ENCODE results near the gene XPA. TPM values are rescaled to one million over a fixed set of nuclear protein-coding genes. Genes with fewer than 3 reads are reported as not detected.

XPA gene
- total and polyA plus RNA-seq, 10 of the 15 experiments (the other 5 are each of a cell fraction or from before 2014, with no cell fraction given): 6.2 to 19.9 (median 12.3) TPM

- FAIRE-seq (no peak), DNase-seq (ENCODE audit: low read depth, low spot score) (no peak), ATAC-seq (no peak)
- ChIA-PET RAD21 (ENCODE audit: unreplicated experiment) (no interaction called here), CTCF (no interaction called here), SMC1A (ENCODE audit: uncharacterized antibody, unreplicated experiment) (no interaction called here), POLR2A (no interaction called here)
- no peaks in the 10 kb centered on the region; the same call in 1 of the 3 replicates for H3K9me3 ChIP-seq (replicated peaks; ENCODE audit: control insufficient read depth, insufficient read depth, low read length)
- in situ Hi-C loops (cut with MboI): no loop called here
- H3K36me3 ChIP-seq (ENCODE audit: control insufficient read depth in 2 of 2, insufficient read depth in 2 of 2, low read length in 1 of 2): no peaks in the 10 kb centered on the region; a peak in 1 of 4 replicates
- no TSS peak for BruUV-seq (replicated peaks)
- peaks cover 0 to 3% of the 10 kb centered on the region in 2 experiments; a peak in 2 of 4 replicates for H3K27me3 ChIP-seq (replicated peaks in 1 of 2; ENCODE audit: control insufficient read depth in 2 of 2, insufficient read depth in 2 of 2, low read length in 1 of 2)
- no peaks in the 10 kb centered on the region for H3K79me2 ChIP-seq (ENCODE audit: control insufficient read depth, insufficient read depth, low read length)
- H3K4me1 ChIP-seq (ENCODE audit: control insufficient read depth, insufficient read depth, low read length): no peaks in the 10 kb centered on the region
- H2AFZ ChIP-seq (ENCODE audit: control insufficient read depth, low read depth, low read length): no peak overlapping the region
- H3K4me3 ChIP-seq: no peak overlapping the region
- H4K20me1 ChIP-seq (ENCODE audit: control insufficient read depth, insufficient read depth): no peaks in the 10 kb centered on the region
- H3K9ac ChIP-seq (ENCODE audit: control insufficient read depth, insufficient read depth, low read length): no peak overlapping the region
- no peak overlapping the region for H3K4me2 ChIP-seq (ENCODE audit: control insufficient read depth, insufficient read depth)
- WGBS (ENCODE audit: insufficient coverage, insufficient replicate concordance, low lambda C conversion rate, missing lambda C conversion rate): 75% methylated on average over 6 of the region's 6 CpGs
- intact Hi-C loops (cut with micrococcal nuclease; ENCODE audit: unreplicated experiment): no loop called here
- no peak overlapping the region for H3K27ac ChIP-seq (ENCODE audit: control insufficient read depth, insufficient read depth)
- TF ChIP-seq MXI1 (IDR thresholded peaks at IDR 0.05; ENCODE audit: low read depth, low read length) (no peak), POU2F2 (IDR thresholded peaks at IDR 0.05; ENCODE audit: borderline replicate concordance, low read depth, low read length) (no peak), CHD4 (IDR thresholded peaks at IDR 0.05) (no peak), REST (IDR thresholded peaks at IDR 0.05; ENCODE audit: low read depth, low read length) (no peak), BCL3 (IDR thresholded peaks at IDR 0.05; ENCODE audit: borderline replicate concordance, insufficient read depth, low read depth, low read length, poor library complexity, severe bottlenecking) (no peak), SP1 (IDR thresholded peaks at IDR 0.05; ENCODE audit: low read depth, low read length) (no peak), CTCF (IDR thresholded peaks at IDR 0.05 in 2 of 3, conservative IDR thresholded peaks at IDR 0.05 in 1 of 3; ENCODE audit: control insufficient read depth in 2 of 3, extremely low read depth in 1 of 3, insufficient read depth in 1 of 3, low read depth in 3 of 3, low read length in 3 of 3) (no peak), POLR2A (IDR thresholded peaks at IDR 0.05; ENCODE audit: low read depth, low read length) (no peak), SREBF1 (IDR thresholded peaks at IDR 0.05; ENCODE audit: low read length) (no peak), HDGF (IDR thresholded peaks at IDR 0.05) (no peak), RELA (IDR thresholded peaks at IDR 0.05; ENCODE audit: borderline replicate concordance, partially characterized antibody) (no peak), ETV6 (conservative IDR thresholded peaks at IDR 0.05 in 1 of 2, IDR thresholded peaks at IDR 0.05 in 1 of 2; ENCODE audit: borderline replicate concordance in 1 of 2, low read depth in 1 of 2) (no peak), ATF3 (IDR thresholded peaks at IDR 0.05; ENCODE audit: borderline replicate concordance, extremely low read depth, low read depth, low read length) (no peak), TAF1 (IDR thresholded peaks at IDR 0.05; ENCODE audit: borderline replicate concordance, low read depth, low read length) (no peak), IRF3 (IDR thresholded peaks at IDR 0.05) (no peak), CHD2 (IDR thresholded peaks at IDR 0.05; ENCODE audit: borderline replicate concordance, low read depth, low read length) (no peak), NRF1 (conservative IDR thresholded peaks at IDR 0.05; ENCODE audit: low read depth, low read length) (no peak)
These were observed 44.8 kb upstream of the XPA start for GRCh38 chr9:97741947-97742346.

All from GM12878 (cell line).